ENCODE results near the gene RPS15A.
"Not testable (repeated sequence)": the region's sequence is repeated elsewhere in the genome, so short reads cannot be mapped to it uniquely, and the experiment has no call there.

The RPS15A gene

GRCh38 chr16:18796377-18796776 is 6.2 kb upstream of the RPS15A start:
- no peak for DNase-seq (ENCODE audit: low spot score)

- no peak for DNase-seq (ENCODE audit: low spot score)
Observed at GRCh38 chr16:18792836-18793433, 2.8 kb upstream of the RPS15A start.

- no peak for DNase-seq (ENCODE audit: low spot score)
Observed at GRCh38 chr16:18789515-18789849, 652 bp downstream of the RPS15A start.

GRCh38 chr16:18788828-18789514 is 1.2 kb downstream of the RPS15A start:
- no peak for DNase-seq (ENCODE audit: low spot score)

- no peak for DNase-seq (ENCODE audit: low spot score)
Observed at GRCh38 chr16:18784917-18785623, 5.1 kb downstream of the RPS15A start.

- no peak for DNase-seq (ENCODE audit: low spot score)
Observed at GRCh38 chr16:18783430-18784341, 6.4 kb downstream of the RPS15A start.

- DNase-seq (ENCODE audit: low spot score): no peak
Observed at GRCh38 chr16:18782697-18783429, 7.3 kb downstream of the RPS15A start.

GRCh38 chr16:18781232-18781631 is 8.9 kb downstream of the RPS15A start:
- not testable (repeated sequence) for DNase-seq (ENCODE audit: low spot score)

GRCh38 chr16:18780460-18781026 is 9.6 kb downstream of the RPS15A start:
- DNase-seq (ENCODE audit: low spot score): not testable (repeated sequence)

- not testable (repeated sequence) for DNase-seq (ENCODE audit: low spot score)
Observed at GRCh38 chr16:18777664-18778063, 12.5 kb downstream of the RPS15A start.

GRCh38 chr16:18776334-18776733 is 13.8 kb downstream of the RPS15A start:
- not testable (repeated sequence) for DNase-seq (ENCODE audit: low spot score)

GRCh38 chr16:18774651-18775050 is 15.5 kb downstream of the RPS15A start:
- not testable (repeated sequence) for DNase-seq (ENCODE audit: low spot score)

- DNase-seq (ENCODE audit: low spot score): not testable (repeated sequence)
Observed at GRCh38 chr16:18772171-18772570, 18.0 kb downstream of the RPS15A start.

- not testable (repeated sequence) for DNase-seq (ENCODE audit: low spot score)
Observed at GRCh38 chr16:18770336-18770962, 19.7 kb downstream of the RPS15A start.

- not testable (repeated sequence) for DNase-seq (ENCODE audit: low spot score)
Observed at GRCh38 chr16:18767217-18767616, 22.9 kb downstream of the RPS15A start.

GRCh38 chr16:18762713-18763112 is 27.4 kb downstream of the RPS15A start:
- not testable (repeated sequence) for DNase-seq (ENCODE audit: low spot score)

GRCh38 chr16:18759598-18760520 is 30.3 kb downstream of the RPS15A start:
- DNase-seq (ENCODE audit: low spot score): not testable (repeated sequence)

- not testable (repeated sequence) for DNase-seq (ENCODE audit: low spot score)
Observed at GRCh38 chr16:18757960-18758660, 32.0 kb downstream of the RPS15A start.

GRCh38 chr16:18756639-18757038 is 33.5 kb downstream of the RPS15A start:
- not testable (repeated sequence) for DNase-seq (ENCODE audit: low spot score)
